Endothelial cell of umbilical vein (primary cell): Measurements from ENCODE around the gene TAAR9. TPM values are rescaled to one million over a fixed set of nuclear protein-coding genes. Genes with fewer than 3 reads are reported as not detected.

Experiments used
- BruUV-seq: library from RNA; stranded (reverse); fragments of 400-500 nt; replicated peaks from 2 replicates; lab custom pipeline; 2021; lab: Mats Ljungman, UMichigan
- CTCF ChIA-PET: fragments of 300-600, 350-600 bp; sonication (Branson Sonifier 250); formaldehyde crosslinking; loops from one replicate; lab custom pipeline; 2021; ENCODE audit warnings: antibody characterized with exemption, inconsistent platforms; lab: Charles Lee
- POLR2A ChIA-PET: fragments of 300-600, 350-600 bp; sonication (Branson Sonifier 250); formaldehyde crosslinking; loops from one replicate; lab custom pipeline; 2021; ENCODE audit warnings: antibody characterized with exemption, inconsistent platforms; lab: Charles Lee
- DNase-seq: peaks from one replicate; pipeline ENCODE4 v3.0.0-alpha.2; 2011; ENCODE audit warnings: low read depth, low spot score
- FAIRE-seq: peaks from 2 replicates; lab custom pipeline; 2011; peaks lifted over from hg19 to GRCh38; lab: Jason Lieb, UNC
- H2AFZ ChIP-seq: 2 replicates; pipeline ENCODE4 v1.6.0; 2012; ENCODE audit warnings: low read depth, low read length, control low read depth, inconsistent platforms
- H3K27ac ChIP-seq: 2 replicates; pipeline ENCODE4 v1.5.1; 2011; ENCODE audit warnings: low read depth, mild to moderate bottlenecking, control low read depth, low read length, moderate library complexity; ENCODE audit not compliant: insufficient read depth
- H3K27me3 ChIP-seq, 2 experiments: 2 replicates each; pipeline versions ENCODE4 v1.6.0 to v1.6.1; 2011; ENCODE audit warnings: low read length in 2 of 2, mixed read lengths in 1 of 2; ENCODE audit not compliant: control insufficient read depth in 2 of 2, insufficient read depth in 2 of 2
- H3K36me3 ChIP-seq, 2 experiments: 2 replicates in 1 of 2; 3 replicates in 1 of 2; pipeline ENCODE4 v1.5.1; 2011; ENCODE audit warnings: low read length in 2 of 2, mild to moderate bottlenecking in 1 of 2, moderate library complexity in 1 of 2; ENCODE audit not compliant: control insufficient read depth in 2 of 2, insufficient read depth in 2 of 2; ENCODE audit errors: extremely low read depth in 1 of 2
- H3K4me1 ChIP-seq: 3 replicates; pipeline ENCODE4 v1.5.1; 2011; ENCODE audit warnings: mild to moderate bottlenecking, low read length; ENCODE audit not compliant: control insufficient read depth, insufficient read depth; ENCODE audit errors: extremely low read depth
- H3K4me2 ChIP-seq: 2 replicates; pipeline ENCODE4 v1.6.1; 2011; ENCODE audit warnings: low read length, control low read depth, mixed read lengths; ENCODE audit not compliant: insufficient read depth
- H3K4me3 ChIP-seq, 3 experiments: fragments of 200-600 bp in 1 of 3; sonication (generic), shearing (Covaris generic) in 1 of 3; replicated peaks in 1 of 3; 2 replicates each; pipeline ENCODE4 v1.5.1; 2011 to 2016; ENCODE audit warnings: control low read depth in 3 of 3, low read length in 3 of 3, mild to moderate bottlenecking in 2 of 3, inconsistent platforms in 1 of 3, low read depth in 1 of 3, moderate library complexity in 1 of 3; ENCODE audit not compliant: insufficient read depth in 1 of 3
- H3K79me2 ChIP-seq: 2 replicates; pipeline ENCODE4 v1.6.0; 2012; ENCODE audit warnings: low read length, inconsistent platforms; ENCODE audit not compliant: control insufficient read depth, insufficient read depth
- H3K9ac ChIP-seq: replicated peaks from 2 replicates; pipeline ENCODE3; 2011; ENCODE audit warnings: low read length, control low read depth; ENCODE audit not compliant: insufficient read depth; ENCODE audit errors: extremely low read depth
- H3K9me1 ChIP-seq: replicated peaks from 3 replicates; pipeline ENCODE4 v1.6.0; 2011; ENCODE audit warnings: mild to moderate bottlenecking, low read length; ENCODE audit not compliant: control insufficient read depth, insufficient read depth; ENCODE audit errors: extremely low read depth
- H3K9me3 ChIP-seq: replicated peaks from 2 replicates; pipeline ENCODE4 v1.5.1; 2012; ENCODE audit warnings: low read length, inconsistent platforms; ENCODE audit not compliant: control insufficient read depth, insufficient read depth
- H4K20me1 ChIP-seq: replicated peaks from 2 replicates; pipeline ENCODE3; 2011; ENCODE audit warnings: mild to moderate bottlenecking, low read length; ENCODE audit not compliant: control insufficient read depth, insufficient read depth; ENCODE audit errors: extremely low read depth
- CTCF ChIP-seq, 2 donors: IDR thresholded peaks; 1 replicate in 1 of 2; 2 replicates in 1 of 2; pipeline ENCODE4 v1.5.1; 2011; ENCODE audit warnings: low read length in 2 of 2, mild to moderate bottlenecking in 2 of 2, moderate library complexity in 2 of 2, control low read depth in 1 of 2, inconsistent platforms in 1 of 2, low read depth in 1 of 2; ENCODE audit not compliant: insufficient read depth in 1 of 2; ENCODE audit errors: extremely low read depth in 1 of 2
- EZH2 ChIP-seq: IDR thresholded peaks from 2 replicates; pipeline ENCODE4 v1.6.1; 2012; ENCODE audit warnings: borderline replicate concordance, low read depth, mild to moderate bottlenecking, moderate library complexity, low read length, inconsistent platforms; ENCODE audit not compliant: severe bottlenecking
- FOS ChIP-seq: IDR thresholded peaks from 2 replicates; pipeline ENCODE4 v1.6.1; 2011; ENCODE audit warnings: mild to moderate bottlenecking, low read length, moderate library complexity, borderline replicate concordance; ENCODE audit not compliant: insufficient read depth
- GATA2 ChIP-seq: IDR thresholded peaks from 2 replicates; pipeline ENCODE4 v1.7.0; 2011; ENCODE audit warnings: low read depth, mild to moderate bottlenecking, moderate library complexity, mixed read lengths, low read length; ENCODE audit not compliant: insufficient read length, insufficient read depth
- JUN ChIP-seq: IDR thresholded peaks from 2 replicates; pipeline ENCODE4 v1.6.1; 2011; ENCODE audit warnings: borderline replicate concordance, low read depth; ENCODE audit not compliant: insufficient read length, insufficient read depth
- MAX ChIP-seq: IDR thresholded peaks from 2 replicates; pipeline ENCODE4 v1.6.1; 2011; ENCODE audit not compliant: insufficient read depth, insufficient read length
- MYC ChIP-seq: IDR thresholded peaks from one replicate; pipeline ENCODE4 v1.6.1; 2011; ENCODE audit warnings: mild to moderate bottlenecking, low read depth, low read length
- POLR2AphosphoS5 ChIP-seq: IDR thresholded peaks from 2 replicates; pipeline ENCODE4 v1.6.1; 2012; ENCODE audit warnings: low read depth, mild to moderate bottlenecking, control low read depth, low read length, moderate library complexity; ENCODE audit not compliant: insufficient read depth
- dilution Hi-C: fragments of 300-500 bp; cut with MboI; formaldehyde crosslinking; loops from one replicate; pipeline ENCODE4 v1.15.0; 2019; ENCODE audit warnings: low sequenced_read_pairs; ENCODE audit not compliant: extremely low pct_ligation_motif_present
- intact Hi-C: fragments of 100-400 bp; cut with micrococcal nuclease; formaldehyde crosslinking; loops from one replicate; pipeline ENCODE4 v1.10.0; 2022
- polyA plus RNA-seq, 4 experiments: library from polyadenylated mRNA; depleted of rRNA in 3 of 4; stranded (reverse) in 3 of 4; unstranded in 1 of 4; fragments of >200 nt; gene quantifications; 2 replicates each; pipeline versions ENCODE4 v1.2.1 to v1.2.3, GENCODE V29; 2011 to 2012; ENCODE audit warnings: missing spikeins in 1 of 4
- total RNA-seq: library from RNA; stranded (reverse); gene quantifications from 2 replicates; pipeline ENCODE4 v1.2.3, GENCODE V29; 2021

Gene TAAR9
- total and polyA plus RNA-seq, 2 donors (not counting 3 experiments of a cell fraction or from before 2014, with no cell fraction given), result not detected

- peaks cover 23% of the 10 kb centered on the region for H3K4me1 ChIP-seq
- no peak overlapping the region for H3K4me3 ChIP-seq
- no peak overlapping the region for H2AFZ ChIP-seq
- H3K79me2 ChIP-seq, result peaks cover 54% of the 10 kb centered on the region
- H3K9me1 ChIP-seq, result no peaks in the 10 kb centered on the region
- no peak overlapping the region for H3K27ac ChIP-seq
- H3K36me3 ChIP-seq, result no peaks in the 10 kb centered on the region
- dilution Hi-C loops, result no loop called here
- H3K4me2 ChIP-seq, result no peak overlapping the region
- intact Hi-C loops, result loop anchor here (2.0 kb wide), 1 partner anchor 13 kb away; no protein-coding TSS in a partner anchor
- no peak for FAIRE-seq
- H3K9me3 ChIP-seq, result no peaks in the 10 kb centered on the region
- H3K27me3 ChIP-seq, result no peaks in the 10 kb centered on the region
- H4K20me1 ChIP-seq, result peaks cover 5% of the 10 kb centered on the region
- POLR2A ChIA-PET, result no interaction called here
- H3K9ac ChIP-seq, result no peak overlapping the region
- TF ChIP-seq JUN, result no peak
- TF ChIP-seq MYC, result no peak
- no peak for TF ChIP-seq FOS
- no peak for TF ChIP-seq POLR2AphosphoS5
- no peak for TF ChIP-seq MAX
- no peak for TF ChIP-seq GATA2
- no peak for TF ChIP-seq EZH2
- no TSS peak for BruUV-seq
- CTCF ChIA-PET, result no interaction called here
- DNase-seq, result no peak
Observed at GRCh38 chr6:132491881-132492280, 46.2 kb upstream of the TAAR9 start.

- no peak overlapping the region for H3K27ac ChIP-seq
- peaks cover 3% of the 10 kb centered on the region for H4K20me1 ChIP-seq
- no peak overlapping the region for H3K4me3 ChIP-seq
- ChIA-PET CTCF (interaction anchor here (1.0 to 4.4 kb wide), 3 partner anchors 11 to 572 kb away, joined by 3 to 26 read pairs (median 9); no protein-coding TSS in a partner anchor), POLR2A (no interaction called here)
- DNase-seq (no peak), FAIRE-seq (no peak)
- peaks cover 15% of the 10 kb centered on the region for H3K4me1 ChIP-seq
- no peaks in the 10 kb centered on the region for H3K9me1 ChIP-seq
- H3K79me2 ChIP-seq, result peaks cover 62% of the 10 kb centered on the region
- peaks cover 0 to 6% of the 10 kb centered on the region in 2 experiments for H3K36me3 ChIP-seq
- H2AFZ ChIP-seq, result no peak overlapping the region
- dilution Hi-C loops (no loop called here), intact Hi-C loops (no loop called here)
- no peaks in the 10 kb centered on the region for H3K9me3 ChIP-seq
- TF ChIP-seq CTCF (IDR thresholded peaks at IDR 0.05; ENCODE audit: extremely low read depth in 1 of 2, insufficient read depth in 1 of 2, low read depth in 1 of 2, low read length in 2 of 2) (no peak), JUN (no peak), FOS (no peak)
- no peaks in the 10 kb centered on the region for H3K27me3 ChIP-seq
- no peak overlapping the region for H3K9ac ChIP-seq
- no TSS peak for BruUV-seq
- H3K4me2 ChIP-seq, result no peak overlapping the region
Observed at GRCh38 chr6:132494954-132495353, 43.1 kb upstream of the TAAR9 start.
